Endothelial cell of umbilical vein (primary cell): ENCODE results near the gene ADAM23. TPM values are rescaled to one million over a fixed set of nuclear protein-coding genes. Genes with fewer than 3 reads are reported as not detected.

ENCODE experiments used
- BruUV-seq: library from RNA; stranded (reverse); fragments of 400-500 nt; replicated peaks from 2 replicates; lab custom pipeline; 2021; lab: Mats Ljungman, UMichigan
- CTCF ChIA-PET: fragments of 300-600, 350-600 bp; sonication (Branson Sonifier 250); formaldehyde crosslinking; loops from one replicate; lab custom pipeline; 2021; ENCODE audit warnings: antibody characterized with exemption, inconsistent platforms; lab: Charles Lee
- POLR2A ChIA-PET: fragments of 300-600, 350-600 bp; sonication (Branson Sonifier 250); formaldehyde crosslinking; loops from one replicate; lab custom pipeline; 2021; ENCODE audit warnings: antibody characterized with exemption, inconsistent platforms; lab: Charles Lee
- DNase-seq: peaks from one replicate; pipeline ENCODE4 v3.0.0-alpha.2; 2011; ENCODE audit warnings: low read depth, low spot score
- FAIRE-seq: peaks from 2 replicates; lab custom pipeline; 2011; peaks lifted over from hg19 to GRCh38; lab: Jason Lieb, UNC
- H2AFZ ChIP-seq: 2 replicates; pipeline ENCODE4 v1.6.0; 2012; ENCODE audit warnings: low read depth, low read length, control low read depth, inconsistent platforms
- H3K27ac ChIP-seq: 2 replicates; pipeline ENCODE4 v1.5.1; 2011; ENCODE audit warnings: low read depth, mild to moderate bottlenecking, control low read depth, low read length, moderate library complexity; ENCODE audit not compliant: insufficient read depth
- H3K27me3 ChIP-seq, 2 experiments: 2 replicates each; pipeline versions ENCODE4 v1.6.0 to v1.6.1; 2011; ENCODE audit warnings: low read length in 2 of 2, mixed read lengths in 1 of 2; ENCODE audit not compliant: control insufficient read depth in 2 of 2, insufficient read depth in 2 of 2
- H3K36me3 ChIP-seq, 2 experiments: 2 replicates in 1 of 2; 3 replicates in 1 of 2; pipeline ENCODE4 v1.5.1; 2011; ENCODE audit warnings: low read length in 2 of 2, mild to moderate bottlenecking in 1 of 2, moderate library complexity in 1 of 2; ENCODE audit not compliant: control insufficient read depth in 2 of 2, insufficient read depth in 2 of 2; ENCODE audit errors: extremely low read depth in 1 of 2
- H3K4me1 ChIP-seq: 3 replicates; pipeline ENCODE4 v1.5.1; 2011; ENCODE audit warnings: mild to moderate bottlenecking, low read length; ENCODE audit not compliant: control insufficient read depth, insufficient read depth; ENCODE audit errors: extremely low read depth
- H3K4me2 ChIP-seq: 2 replicates; pipeline ENCODE4 v1.6.1; 2011; ENCODE audit warnings: low read length, control low read depth, mixed read lengths; ENCODE audit not compliant: insufficient read depth
- H3K4me3 ChIP-seq, 3 experiments: fragments of 200-600 bp in 1 of 3; sonication (generic), shearing (Covaris generic) in 1 of 3; replicated peaks in 1 of 3; 2 replicates each; pipeline ENCODE4 v1.5.1; 2011 to 2016; ENCODE audit warnings: control low read depth in 3 of 3, low read length in 3 of 3, mild to moderate bottlenecking in 2 of 3, inconsistent platforms in 1 of 3, low read depth in 1 of 3, moderate library complexity in 1 of 3; ENCODE audit not compliant: insufficient read depth in 1 of 3
- H3K79me2 ChIP-seq: 2 replicates; pipeline ENCODE4 v1.6.0; 2012; ENCODE audit warnings: low read length, inconsistent platforms; ENCODE audit not compliant: control insufficient read depth, insufficient read depth
- H3K9ac ChIP-seq: replicated peaks from 2 replicates; pipeline ENCODE3; 2011; ENCODE audit warnings: low read length, control low read depth; ENCODE audit not compliant: insufficient read depth; ENCODE audit errors: extremely low read depth
- H3K9me1 ChIP-seq: replicated peaks from 3 replicates; pipeline ENCODE4 v1.6.0; 2011; ENCODE audit warnings: mild to moderate bottlenecking, low read length; ENCODE audit not compliant: control insufficient read depth, insufficient read depth; ENCODE audit errors: extremely low read depth
- H3K9me3 ChIP-seq: replicated peaks from 2 replicates; pipeline ENCODE4 v1.5.1; 2012; ENCODE audit warnings: low read length, inconsistent platforms; ENCODE audit not compliant: control insufficient read depth, insufficient read depth
- H4K20me1 ChIP-seq: replicated peaks from 2 replicates; pipeline ENCODE3; 2011; ENCODE audit warnings: mild to moderate bottlenecking, low read length; ENCODE audit not compliant: control insufficient read depth, insufficient read depth; ENCODE audit errors: extremely low read depth
- CTCF ChIP-seq, 2 donors: IDR thresholded peaks; 1 replicate in 1 of 2; 2 replicates in 1 of 2; pipeline ENCODE4 v1.5.1; 2011; ENCODE audit warnings: low read length in 2 of 2, mild to moderate bottlenecking in 2 of 2, moderate library complexity in 2 of 2, control low read depth in 1 of 2, inconsistent platforms in 1 of 2, low read depth in 1 of 2; ENCODE audit not compliant: insufficient read depth in 1 of 2; ENCODE audit errors: extremely low read depth in 1 of 2
- EZH2 ChIP-seq: IDR thresholded peaks from 2 replicates; pipeline ENCODE4 v1.6.1; 2012; ENCODE audit warnings: borderline replicate concordance, low read depth, mild to moderate bottlenecking, moderate library complexity, low read length, inconsistent platforms; ENCODE audit not compliant: severe bottlenecking
- GATA2 ChIP-seq: IDR thresholded peaks from 2 replicates; pipeline ENCODE4 v1.7.0; 2011; ENCODE audit warnings: low read depth, mild to moderate bottlenecking, moderate library complexity, mixed read lengths, low read length; ENCODE audit not compliant: insufficient read length, insufficient read depth
- JUN ChIP-seq: IDR thresholded peaks from 2 replicates; pipeline ENCODE4 v1.6.1; 2011; ENCODE audit warnings: borderline replicate concordance, low read depth; ENCODE audit not compliant: insufficient read length, insufficient read depth
- MYC ChIP-seq: IDR thresholded peaks from one replicate; pipeline ENCODE4 v1.6.1; 2011; ENCODE audit warnings: mild to moderate bottlenecking, low read depth, low read length
- POLR2A ChIP-seq: IDR thresholded peaks from 2 replicates; pipeline ENCODE4 v1.6.1; 2012; ENCODE audit warnings: low read depth, mild to moderate bottlenecking, control low read depth, low read length
- dilution Hi-C: fragments of 300-500 bp; cut with MboI; formaldehyde crosslinking; loops from one replicate; pipeline ENCODE4 v1.15.0; 2019; ENCODE audit warnings: low sequenced_read_pairs; ENCODE audit not compliant: extremely low pct_ligation_motif_present
- intact Hi-C: fragments of 100-400 bp; cut with micrococcal nuclease; formaldehyde crosslinking; loops from one replicate; pipeline ENCODE4 v1.10.0; 2022
- polyA plus RNA-seq, 4 experiments: library from polyadenylated mRNA; depleted of rRNA in 3 of 4; stranded (reverse) in 3 of 4; unstranded in 1 of 4; fragments of >200 nt; gene quantifications; 2 replicates each; pipeline versions ENCODE4 v1.2.1 to v1.2.3, GENCODE V29; 2011 to 2012; ENCODE audit warnings: missing spikeins in 1 of 4
- total RNA-seq: library from RNA; stranded (reverse); gene quantifications from 2 replicates; pipeline ENCODE4 v1.2.3, GENCODE V29; 2021
- TF ChIP-seq, protein P1 (sequence below): IDR thresholded peaks from 2 replicates; pipeline ENCODE4 v1.6.1; 2011; ENCODE audit not compliant: insufficient read depth, insufficient read length

ADAM23 gene
- total and polyA plus RNA-seq, 2 donors (not counting 3 experiments of a cell fraction or from before 2014, with no cell fraction given), result 20.6 to 38.5 TPM

GRCh38 chr2:206431439-206431838, 11.9 kb upstream of the ADAM23 start:
- DNase-seq, result no peak
- intact Hi-C loops, result no loop called here
- no peak for FAIRE-seq
- Histone ChIP-seq H4K20me1 (no peaks in the 10 kb centered on the region), H3K36me3 (no peaks in the 10 kb centered on the region), H3K9me3 (no peaks in the 10 kb centered on the region), H3K4me2 (no peak overlapping the region), H3K79me2 (no peaks in the 10 kb centered on the region), H3K4me3 (no peak overlapping the region), H2AFZ (no peak overlapping the region), H3K27ac (no peak overlapping the region), H3K27me3 (no peaks in the 10 kb centered on the region), H3K9ac (no peak overlapping the region), H3K4me1 (peaks cover 6% of the 10 kb centered on the region), H3K9me1 (no peaks in the 10 kb centered on the region)
- no TSS peak for BruUV-seq
- CTCF ChIA-PET, result no interaction called here
- dilution Hi-C loops, result no loop called here
- POLR2A ChIA-PET, result no interaction called here
- TF ChIP-seq JUN (no peak), MYC (no peak), EZH2 (no peak), GATA2 (no peak), POLR2A (no peak), CTCF (IDR thresholded peaks at IDR 0.05; ENCODE audit: extremely low read depth in 1 of 2, insufficient read depth in 1 of 2, low read depth in 1 of 2, low read length in 2 of 2) (no peak)
- TF ChIP-seq, protein P1, sequence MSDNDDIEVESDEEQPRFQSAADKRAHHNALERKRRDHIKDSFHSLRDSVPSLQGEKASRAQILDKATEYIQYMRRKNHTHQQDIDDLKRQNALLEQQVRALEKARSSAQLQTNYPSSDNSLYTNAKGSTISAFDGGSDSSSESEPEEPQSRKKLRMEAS, result no peak
